ENCODE results near the gene FGGY.

FGGY gene

GRCh38 chr1:59355361-59355760 lies 58.5 kb downstream of the FGGY start:
- DNase-seq = no peak

DNA sequence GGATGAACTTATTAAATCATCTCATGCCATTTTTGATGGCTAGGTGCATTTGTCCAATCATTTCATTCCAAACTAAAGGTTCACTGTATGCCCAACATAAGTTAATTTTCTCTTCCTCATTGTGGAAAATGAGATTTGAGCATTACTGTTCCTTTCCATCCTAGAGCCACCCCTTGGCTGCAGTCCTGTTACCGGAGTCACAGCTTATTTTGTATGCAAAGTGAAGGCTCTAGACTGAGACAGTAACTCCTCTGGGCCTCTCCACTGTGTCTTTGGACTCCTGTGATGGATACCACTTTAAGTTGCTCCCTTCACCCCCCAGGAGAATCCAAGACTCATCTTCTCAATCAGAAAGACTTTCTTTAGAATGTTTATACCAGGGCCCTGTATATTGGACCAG lies 59.7 kb downstream of the FGGY start:
- no peak for DNase-seq

DNA sequence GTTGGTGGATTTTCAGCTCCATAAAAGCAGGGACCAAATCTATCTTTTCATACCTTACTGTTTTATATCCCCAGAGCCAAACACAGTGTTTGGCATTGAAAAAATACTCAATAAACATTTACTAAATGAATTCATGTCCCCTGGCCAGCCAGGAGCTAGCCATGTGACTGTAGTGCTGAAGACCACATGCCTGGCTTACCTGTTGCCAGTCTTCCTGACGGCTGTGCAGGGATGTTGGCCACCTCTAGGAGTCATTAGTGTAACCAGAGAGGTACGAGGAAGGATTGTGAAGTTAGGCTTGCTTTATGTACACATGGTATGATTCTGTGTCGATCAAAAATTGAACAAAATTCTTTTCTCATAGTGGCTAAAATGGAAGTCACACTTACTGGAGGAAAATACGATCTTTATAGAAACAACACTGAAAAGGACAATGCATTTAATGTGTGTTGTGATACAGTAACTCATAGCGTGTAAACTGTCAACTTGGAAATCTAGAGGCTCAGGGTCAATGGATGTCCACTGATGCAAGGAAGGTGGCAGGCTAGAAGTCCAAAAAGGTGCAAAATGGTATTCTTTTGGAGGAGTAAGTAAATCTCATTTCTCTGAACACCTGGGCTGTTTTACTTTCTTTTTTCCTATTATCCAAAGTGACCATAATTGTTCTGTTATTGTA lies 60.9 kb downstream of the FGGY start:
- no peak for DNase-seq

DNA sequence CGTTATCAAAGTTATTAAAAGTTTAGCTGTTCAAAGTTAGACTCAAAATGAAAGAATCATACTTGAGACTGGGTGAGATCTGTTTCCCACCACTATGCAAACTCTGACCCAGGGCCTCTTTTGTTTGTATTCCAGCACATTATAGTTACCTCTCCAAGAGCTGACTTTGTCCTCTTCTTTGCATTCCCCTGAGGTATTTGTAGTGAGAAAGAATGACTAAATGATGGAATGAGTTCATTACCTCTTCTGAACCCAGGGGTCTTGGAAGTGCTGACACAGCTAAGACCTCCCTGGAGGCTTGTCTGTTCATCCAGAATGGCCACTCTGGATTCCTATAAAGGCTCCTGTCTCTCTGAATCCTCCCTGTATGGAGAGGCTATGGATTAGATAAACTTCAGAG lies 62.4 kb downstream of the FGGY start:
- no peak for DNase-seq

- DNase-seq = no peak
Measured at GRCh38 chr1:59360170-59360569, 63.3 kb downstream of the FGGY start.

DNA sequence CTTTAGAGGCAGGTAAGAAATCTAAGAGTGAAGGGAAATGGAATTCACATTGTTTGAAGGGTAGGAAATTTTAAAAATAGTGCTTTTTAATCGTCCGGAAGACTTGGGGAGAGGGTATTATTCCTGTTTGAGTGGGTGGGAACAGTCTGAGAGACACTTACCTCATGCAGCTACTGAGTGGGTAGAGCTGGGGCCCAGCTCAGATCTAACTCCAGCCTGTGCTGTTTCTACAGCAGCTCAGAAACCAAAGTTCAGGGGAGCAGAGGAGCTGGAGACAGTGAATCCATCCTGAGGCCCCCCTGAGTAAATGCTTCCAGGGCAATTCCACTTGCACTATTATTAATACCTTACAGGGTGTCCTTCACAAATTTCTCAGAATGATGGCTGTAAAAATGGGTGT lies 63.8 kb downstream of the FGGY start:
- DNase-seq = no peak

DNA sequence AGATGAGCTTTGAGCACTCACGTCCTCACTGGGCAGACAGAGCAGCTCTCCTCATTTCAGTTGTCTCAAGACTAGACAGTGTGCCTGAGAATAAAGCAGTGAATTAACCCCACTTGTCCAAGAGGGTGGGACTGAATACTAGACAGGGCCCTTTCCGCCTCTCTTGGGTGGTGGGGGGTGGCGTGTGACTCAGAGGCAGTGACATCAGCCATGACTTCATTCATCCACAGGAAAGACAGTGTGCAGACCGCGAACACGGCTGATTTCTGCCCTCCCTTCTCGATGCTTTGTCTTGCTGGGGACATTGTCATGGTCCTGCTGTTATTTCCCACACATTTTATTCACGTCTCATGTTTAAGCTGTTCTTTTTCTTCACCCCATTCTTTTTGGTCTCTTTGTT lies 64.9 kb downstream of the FGGY start:
- DNase-seq = no peak

DNA sequence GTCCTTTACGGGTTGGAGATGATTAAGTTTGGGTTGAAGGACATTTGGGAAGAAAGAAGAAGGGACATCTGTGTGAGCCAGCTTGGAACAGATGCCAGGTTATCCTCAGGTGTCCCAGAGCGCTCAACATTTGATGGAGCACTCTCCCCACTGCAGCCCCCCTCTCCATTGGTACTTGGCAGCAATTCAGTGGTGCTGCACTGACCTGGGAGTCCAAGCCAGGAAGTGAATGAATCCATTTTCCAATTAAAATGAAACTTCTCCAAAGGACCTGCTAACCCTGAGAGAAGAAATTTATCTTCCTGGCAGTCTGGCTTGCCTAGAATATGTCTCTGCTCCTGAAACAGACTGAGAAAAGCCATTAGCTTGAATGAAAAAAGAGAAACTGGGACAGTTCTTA lies 67.1 kb downstream of the FGGY start:
- DNase-seq = no peak

GRCh38 chr1:59366346-59366745 lies 69.5 kb downstream of the FGGY start:
- DNase-seq = no peak

GRCh38 chr1:59367301-59368007 lies 70.6 kb downstream of the FGGY start:
- no peak for DNase-seq

GRCh38 chr1:59368008-59368670 lies 71.2 kb downstream of the FGGY start:
- no peak for DNase-seq

- DNase-seq = no peak
Measured at GRCh38 chr1:59375321-59376220, 78.7 kb downstream of the FGGY start.

GRCh38 chr1:59377350-59377904 lies 80.5 kb downstream of the FGGY start:
- no peak for DNase-seq

- no peak for DNase-seq
Measured at GRCh38 chr1:59378621-59379370, 81.9 kb downstream of the FGGY start.

- no peak for DNase-seq
Measured at GRCh38 chr1:59379371-59379728, 82.5 kb downstream of the FGGY start.

DNA sequence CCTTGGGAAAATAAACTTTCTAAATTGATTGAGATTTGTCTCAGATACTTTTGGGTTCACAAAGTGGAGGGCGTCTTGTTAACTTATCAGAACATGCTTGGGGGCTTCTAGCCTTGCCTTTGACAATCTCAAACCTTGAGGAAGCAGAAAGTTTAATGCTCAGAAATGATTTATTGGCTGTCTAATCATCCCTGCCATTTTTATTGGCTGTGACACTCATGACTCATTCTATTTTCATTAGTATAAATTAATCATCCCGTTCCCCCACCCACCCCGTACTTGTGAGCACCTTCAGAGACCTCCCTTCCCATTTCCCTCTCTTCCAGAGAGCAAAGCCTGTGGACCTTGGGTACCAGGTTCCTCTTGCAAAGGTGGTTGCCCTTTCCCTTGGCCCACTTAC lies 87.1 kb downstream of the FGGY start:
- DNase-seq = no peak

DNA sequence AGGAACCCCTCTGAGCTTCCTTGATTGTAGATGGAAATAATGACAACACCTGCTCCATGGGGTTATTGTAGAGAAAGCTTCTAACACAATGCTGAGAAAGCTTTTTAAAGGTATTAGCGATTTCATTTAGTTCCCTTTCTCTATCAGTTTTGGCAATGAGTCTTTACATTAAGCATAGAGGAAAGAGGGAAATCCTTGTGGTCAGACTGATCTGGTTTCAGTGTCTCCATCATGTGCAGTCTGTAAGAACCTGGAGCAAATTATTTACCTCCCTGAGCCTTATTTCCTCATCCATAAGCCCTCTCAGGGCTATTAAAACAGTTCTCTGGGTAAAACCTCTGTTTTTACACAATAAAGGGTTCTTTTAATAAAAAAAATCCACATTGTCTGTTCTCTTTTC lies 87.5 kb downstream of the FGGY start:
- no peak for DNase-seq

GRCh38 chr1:59388191-59388590 lies 91.3 kb downstream of the FGGY start:
- DNase-seq = no peak

DNA sequence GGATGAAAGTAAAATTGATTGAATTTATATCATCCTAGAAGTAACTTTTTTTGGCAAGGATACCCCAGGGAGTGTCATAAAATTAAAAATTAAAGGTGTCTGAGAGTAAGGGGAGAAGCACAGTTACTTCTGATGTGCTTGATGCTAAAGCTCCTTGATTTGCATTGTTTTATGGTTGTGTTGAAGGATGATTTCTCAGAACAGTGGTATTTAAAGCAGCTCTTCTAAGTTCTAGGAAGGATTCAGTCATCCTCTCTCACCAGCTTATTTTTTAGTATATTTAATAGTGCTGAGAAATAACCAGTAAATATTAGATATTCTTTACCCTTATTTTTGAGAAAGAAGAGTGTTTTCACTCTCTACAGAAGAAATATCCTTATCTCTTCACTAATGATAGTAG lies 93.0 kb downstream of the FGGY start:
- no peak for DNase-seq

DNA sequence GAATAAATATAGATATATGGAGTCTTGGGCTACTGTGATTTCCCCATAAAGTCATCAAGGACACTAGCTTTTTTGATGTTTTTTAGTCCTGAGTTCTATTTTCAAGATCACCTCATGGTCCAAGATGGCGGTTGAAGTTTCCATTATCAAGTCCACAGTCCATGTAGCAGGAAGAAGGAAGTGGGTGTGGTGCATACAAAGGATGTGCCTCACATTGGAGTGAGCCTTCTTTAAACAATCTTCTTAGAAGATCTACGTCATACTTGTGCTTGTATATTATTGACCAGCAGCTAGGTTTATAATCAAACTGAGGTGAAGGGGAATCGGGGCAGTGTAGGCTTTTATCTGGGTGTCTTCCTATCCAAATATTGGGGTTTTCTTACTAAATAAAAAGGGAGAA lies 93.4 kb downstream of the FGGY start:
- no peak for DNase-seq

DNA sequence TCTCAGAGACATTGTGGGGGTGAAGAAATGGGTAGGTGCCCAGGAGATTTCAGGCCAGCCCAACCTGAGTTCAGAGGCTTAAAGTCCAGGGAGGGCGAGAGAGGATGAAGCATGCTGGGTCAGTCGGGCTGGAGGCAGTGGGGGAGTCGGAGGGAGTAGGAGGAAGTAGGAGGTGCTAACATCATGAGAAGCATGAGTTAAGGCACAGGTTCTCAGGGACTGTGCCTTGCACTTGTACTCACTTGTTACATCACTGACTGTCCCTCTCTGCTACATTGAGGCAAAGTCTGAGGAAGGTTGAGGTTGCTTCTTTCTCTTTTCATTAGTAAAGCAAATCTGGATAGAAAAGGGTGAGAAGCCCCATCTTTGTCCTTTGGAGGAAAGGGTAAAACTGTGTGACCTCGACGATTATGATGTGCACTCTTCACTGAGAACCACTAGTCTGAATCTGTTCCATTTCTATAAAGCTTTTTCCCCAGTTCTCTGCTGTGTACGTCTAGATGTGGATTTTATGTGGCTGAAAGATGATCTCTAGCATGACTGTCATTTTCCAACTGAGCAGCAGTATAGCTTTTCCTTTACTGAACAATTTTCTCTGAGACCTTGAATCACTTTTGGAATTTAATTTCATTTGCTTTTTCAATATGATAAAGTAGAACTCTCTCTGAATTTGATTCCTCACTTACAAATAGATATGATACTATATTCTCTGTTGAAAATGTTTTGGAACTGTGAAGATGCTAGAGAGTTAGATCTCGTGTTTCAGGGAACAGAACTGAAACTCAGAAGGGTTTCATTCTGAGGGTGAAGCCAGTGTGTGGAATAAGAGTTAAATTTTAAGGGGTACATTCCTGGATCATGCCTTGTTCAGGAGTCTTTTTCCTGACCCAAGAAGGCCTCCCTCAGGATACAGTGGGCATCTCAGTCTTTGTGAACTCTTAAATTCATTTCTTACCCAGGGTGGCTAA lies 94.6 kb downstream of the FGGY start:
- DNase-seq = peak; percentile 13
